ENCODE measurements around the gene IWS1. TPM values are rescaled to one million over a fixed set of nuclear protein-coding genes. Genes with fewer than 3 reads are reported as not detected.
"Not testable (repeated sequence)": the region's sequence is repeated elsewhere in the genome, so short reads cannot be mapped to it uniquely, and the experiment has no call there.

IWS1 gene
- polyA plus RNA-seq, 2 of the 4 experiments (the other 2 are of a cell fraction): 56.6 to 69.1 TPM

GRCh38 chr2:127535422-127535901 lies 9.2 kb upstream of the IWS1 start, which contains the start of gene MYO7B (continued):
- no peak for TF ChIP-seq TFCP2L1 (CRISPR knock-in tag; IDR thresholded peaks at IDR 0.05)
- no peak for TF ChIP-seq MAX (IDR thresholded peaks at IDR 0.05)
- TF ChIP-seq CBX2 (IDR thresholded peaks at IDR 0.05; ENCODE audit: borderline replicate concordance, low read depth): no peak
- TF ChIP-seq, protein P1, sequence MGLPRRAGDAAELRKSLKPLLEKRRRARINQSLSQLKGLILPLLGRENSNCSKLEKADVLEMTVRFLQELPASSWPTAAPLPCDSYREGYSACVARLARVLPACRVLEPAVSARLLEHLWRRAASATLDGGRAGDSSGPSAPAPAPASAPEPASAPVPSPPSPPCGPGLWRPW (IDR thresholded peaks at IDR 0.05): no peak

DNA sequence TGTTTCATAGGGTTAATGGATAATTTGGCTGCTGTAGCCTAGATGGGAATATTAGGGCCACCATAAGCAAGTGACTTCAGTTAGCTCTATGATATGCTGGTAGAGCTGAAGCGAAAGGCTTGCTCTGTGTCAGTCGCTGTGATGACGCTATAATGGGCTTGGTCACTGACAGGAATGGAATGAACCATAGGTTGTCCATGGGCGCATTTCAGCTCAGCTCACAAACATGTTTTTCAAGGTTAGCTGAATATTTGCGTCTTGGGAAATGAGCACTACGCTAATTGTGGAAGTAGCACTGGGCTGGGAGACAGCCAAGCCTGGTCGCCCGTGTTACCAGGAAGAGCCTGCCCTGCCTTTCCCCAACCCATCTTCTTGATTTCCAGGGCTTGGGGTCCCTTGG lies 6.0 kb upstream of the IWS1 start:
- FAIRE-seq (no peak), DNase-seq (ENCODE audit: low read depth in 1 of 2, low spot score in 1 of 2) (no peak), ATAC-seq (no peak)
- TF ChIP-seq ZNF302 (CRISPR knock-in tag; IDR thresholded peaks at IDR 0.05) (no peak), SREBF2 (IDR thresholded peaks at IDR 0.05) (no peak), EHMT2 (IDR thresholded peaks at IDR 0.05; ENCODE audit: low read depth) (no peak), RCOR1 (IDR thresholded peaks at IDR 0.05; ENCODE audit: low read depth, low read length) (no peak), EP300 (IDR thresholded peaks at IDR 0.05) (no peak), HDAC2 (IDR thresholded peaks at IDR 0.05) (no peak), NFE2L2 (conservative IDR thresholded peaks at IDR 0.05; ENCODE audit: low read length) (no peak)
- Histone ChIP-seq H3K4me2 (no peak overlapping the region), H3K4me3 (no peak overlapping the region), H3K9me3 (0 out of 3 replicates have a peak, but pooled peaks cover 6% of the 10 kb centered on the region), H3K27ac (no peak overlapping the region), H3K4me1 (peaks cover 4% of the 10 kb centered on the region; the same call in 2 of the 3 replicates)
- ChIA-PET POLR2A (no interaction called here), CTCF (no interaction called here)
- WGBS (ENCODE audit: missing lambda C conversion rate): 82% methylated on average over 8 of the region's 8 CpGs

- ATAC-seq (no peak), DNase-seq (ENCODE audit: low read depth in 1 of 2, low spot score in 1 of 2) (no peak), FAIRE-seq (no peak)
- ChIA-PET POLR2A (no interaction called here), CTCF (no interaction called here)
- H3K4me1 ChIP-seq: peaks cover 5% of the 10 kb centered on the region; the same call in 2 of the 3 replicates
- H3K4me3 ChIP-seq: no peak overlapping the region
- TF ChIP-seq BHLHE40 (IDR thresholded peaks at IDR 0.05; ENCODE audit: low read depth, low read length) (no peak), EHF (CRISPR knock-in tag; IDR thresholded peaks at IDR 0.05) (no peak)
- H3K4me2 ChIP-seq: no peak overlapping the region
- no peak overlapping the region for H3K27ac ChIP-seq
- 64% methylated on average over 4 of the region's 4 CpGs for WGBS (ENCODE audit: missing lambda C conversion rate)
- H3K9me3 ChIP-seq: 0 out of 3 replicates have a peak, but pooled peaks cover 6% of the 10 kb centered on the region
Observed at GRCh38 chr2:127531221-127531648, 4.9 kb upstream of the IWS1 start.

DNA sequence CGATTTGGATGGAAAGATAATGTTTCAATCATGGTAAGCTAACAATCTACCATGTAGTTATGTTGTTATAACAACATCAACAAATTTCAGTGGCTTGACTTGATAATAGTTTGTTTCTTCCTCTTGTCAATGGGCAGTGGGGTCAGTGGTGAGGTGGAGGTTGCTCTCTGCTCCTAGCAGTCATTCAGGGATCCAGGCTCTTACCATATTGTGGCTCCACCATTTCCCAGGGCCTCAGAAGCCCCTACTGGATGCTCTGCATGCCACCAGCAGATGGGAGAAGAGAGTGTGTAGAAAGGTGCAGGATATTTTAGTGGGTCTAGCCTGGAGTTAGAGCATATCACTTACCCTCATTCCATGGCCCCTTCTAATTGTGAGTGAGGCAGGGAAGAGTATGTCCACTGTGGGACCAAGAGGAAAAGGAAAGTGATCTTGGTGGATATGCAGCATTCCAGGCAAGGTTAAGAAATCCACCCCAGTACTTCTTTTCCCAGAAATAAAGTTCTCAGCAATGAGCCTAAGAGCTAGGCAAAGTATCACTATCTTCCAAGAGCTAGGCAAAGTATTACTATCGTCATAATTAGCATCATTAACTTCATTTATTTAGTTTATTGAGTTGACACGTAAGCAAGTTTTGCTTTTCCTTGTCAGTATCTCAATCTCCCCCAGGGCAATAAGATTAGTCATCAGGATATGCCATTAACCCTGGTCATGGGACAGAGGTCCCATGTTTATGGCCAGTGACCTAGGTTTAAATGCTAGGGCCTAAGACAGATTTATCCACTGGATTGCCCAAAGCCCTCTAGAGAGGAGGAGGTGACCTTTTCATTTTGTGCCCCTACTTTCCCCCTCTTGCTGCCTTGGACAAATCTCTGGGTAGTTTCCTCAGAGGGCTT lies 4.2 kb upstream of the IWS1 start:
- ATAC-seq: no peak
- TF ChIP-seq FOXS1 (CRISPR knock-in tag; IDR thresholded peaks at IDR 0.05): no peak
- TF ChIP-seq HOXB5 (CRISPR knock-in tag; IDR thresholded peaks at IDR 0.05): no peak
- no peak for TF ChIP-seq MYC (IDR thresholded peaks at IDR 0.05; ENCODE audit: borderline replicate concordance, low read length)
- no peak for TF ChIP-seq JUNB (IDR thresholded peaks at IDR 0.05)
- TF ChIP-seq HOXA7 (CRISPR knock-in tag; IDR thresholded peaks at IDR 0.05): no peak
- TF ChIP-seq, protein P2, sequence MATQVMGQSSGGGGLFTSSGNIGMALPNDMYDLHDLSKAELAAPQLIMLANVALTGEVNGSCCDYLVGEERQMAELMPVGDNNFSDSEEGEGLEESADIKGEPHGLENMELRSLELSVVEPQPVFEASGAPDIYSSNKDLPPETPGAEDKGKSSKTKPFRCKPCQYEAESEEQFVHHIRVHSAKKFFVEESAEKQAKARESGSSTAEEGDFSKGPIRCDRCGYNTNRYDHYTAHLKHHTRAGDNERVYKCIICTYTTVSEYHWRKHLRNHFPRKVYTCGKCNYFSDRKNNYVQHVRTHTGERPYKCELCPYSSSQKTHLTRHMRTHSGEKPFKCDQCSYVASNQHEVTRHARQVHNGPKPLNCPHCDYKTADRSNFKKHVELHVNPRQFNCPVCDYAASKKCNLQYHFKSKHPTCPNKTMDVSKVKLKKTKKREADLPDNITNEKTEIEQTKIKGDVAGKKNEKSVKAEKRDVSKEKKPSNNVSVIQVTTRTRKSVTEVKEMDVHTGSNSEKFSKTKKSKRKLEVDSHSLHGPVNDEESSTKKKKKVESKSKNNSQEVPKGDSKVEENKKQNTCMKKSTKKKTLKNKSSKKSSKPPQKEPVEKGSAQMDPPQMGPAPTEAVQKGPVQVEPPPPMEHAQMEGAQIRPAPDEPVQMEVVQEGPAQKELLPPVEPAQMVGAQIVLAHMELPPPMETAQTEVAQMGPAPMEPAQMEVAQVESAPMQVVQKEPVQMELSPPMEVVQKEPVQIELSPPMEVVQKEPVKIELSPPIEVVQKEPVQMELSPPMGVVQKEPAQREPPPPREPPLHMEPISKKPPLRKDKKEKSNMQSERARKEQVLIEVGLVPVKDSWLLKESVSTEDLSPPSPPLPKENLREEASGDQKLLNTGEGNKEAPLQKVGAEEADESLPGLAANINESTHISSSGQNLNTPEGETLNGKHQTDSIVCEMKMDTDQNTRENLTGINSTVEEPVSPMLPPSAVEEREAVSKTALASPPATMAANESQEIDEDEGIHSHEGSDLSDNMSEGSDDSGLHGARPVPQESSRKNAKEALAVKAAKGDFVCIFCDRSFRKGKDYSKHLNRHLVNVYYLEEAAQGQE (IDR thresholded peaks at IDR 0.05): no peak
- TF ChIP-seq, protein P3, sequence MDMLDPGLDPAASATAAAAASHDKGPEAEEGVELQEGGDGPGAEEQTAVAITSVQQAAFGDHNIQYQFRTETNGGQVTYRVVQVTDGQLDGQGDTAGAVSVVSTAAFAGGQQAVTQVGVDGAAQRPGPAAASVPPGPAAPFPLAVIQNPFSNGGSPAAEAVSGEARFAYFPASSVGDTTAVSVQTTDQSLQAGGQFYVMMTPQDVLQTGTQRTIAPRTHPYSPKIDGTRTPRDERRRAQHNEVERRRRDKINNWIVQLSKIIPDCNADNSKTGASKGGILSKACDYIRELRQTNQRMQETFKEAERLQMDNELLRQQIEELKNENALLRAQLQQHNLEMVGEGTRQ (IDR thresholded peaks at IDR 0.05): no peak
- no peak for TF ChIP-seq SREBF2 (IDR thresholded peaks at IDR 0.05)
- TF ChIP-seq ATOH8 (CRISPR knock-in tag; IDR thresholded peaks at IDR 0.05; ENCODE audit: low read depth): no peak
- 0 out of 3 replicates have a peak, but pooled peaks cover 6% of the 10 kb centered on the region for H3K9me3 ChIP-seq
- no peak overlapping the region for H3K4me3 ChIP-seq
- 33% methylated on average over 3 of the region's 3 CpGs for WGBS (ENCODE audit: missing lambda C conversion rate)
- ChIA-PET CTCF (no interaction called here), POLR2A (no interaction called here)
- peaks cover 5% of the 10 kb centered on the region; the same call in 2 of the 3 replicates for H3K4me1 ChIP-seq
- DNase-seq (ENCODE audit: low read depth in 1 of 2, low spot score in 1 of 2): peak in 1 of 2 experiments; percentile 26
- H3K4me2 ChIP-seq: no peak overlapping the region
- no peak for FAIRE-seq
- H3K27ac ChIP-seq: no peak overlapping the region

- H3K27ac ChIP-seq; H3K4me3 ChIP-seq; H3K9me3 ChIP-seq; DNase-seq (ENCODE audit: low read depth in 1 of 2, low spot score in 1 of 2); ATAC-seq; POLR2A ChIA-PET; FAIRE-seq; H3K4me2 ChIP-seq: not testable (repeated sequence)
- peaks cover 14% of the 10 kb centered on the region; the same call in 2 of the 3 replicates for H3K4me1 ChIP-seq
- CTCF ChIA-PET: interaction anchor here (0.7 kb wide), 1 partner anchor 353 kb away, joined by 3 read pairs; no protein-coding TSS in a partner anchor
- 50% methylated on average over 2 of the region's 2 CpGs for WGBS (ENCODE audit: missing lambda C conversion rate)
Observed at GRCh38 chr2:127529416-127529815, 3.1 kb upstream of the IWS1 start.

Data from A549 (cell line).